ENCODE results near the gene BRPF3.

- TF ChIP-seq CTCF (IDR thresholded peaks at IDR 0.05) (no peak), POLR2A (IDR thresholded peaks at IDR 0.05) (no peak)
Observed at GRCh38 chr6:36232172-36232571, 35.6 kb downstream of the BRPF3 start.

All from Peyer's patch (tissue), 4 donors.